AG09309 (cell line): Measurements from ENCODE around the gene MSX1.
A peak's percentile ranks its signal among the peaks of the same experiment; 100 is the strongest.

Experiments used
- DNase-seq: peaks from one replicate; pipeline ENCODE4 v3.0.0-alpha.2; 2010; ENCODE audit warnings: low read depth
- H3K4me3 ChIP-seq: 2 replicates; pipeline ENCODE4 v1.5.1; 2011; ENCODE audit warnings: mild to moderate bottlenecking, low read depth, low read length, moderate library complexity; ENCODE audit not compliant: control insufficient read depth
- TF ChIP-seq, protein P1 (sequence below): IDR thresholded peaks from 2 replicates; pipeline ENCODE4 v1.5.1; 2011; ENCODE audit warnings: mild to moderate bottlenecking, low read depth, low read length, inconsistent platforms; ENCODE audit not compliant: insufficient read depth, control insufficient read depth; ENCODE audit errors: missing control alignments

Gene MSX1

DNA sequence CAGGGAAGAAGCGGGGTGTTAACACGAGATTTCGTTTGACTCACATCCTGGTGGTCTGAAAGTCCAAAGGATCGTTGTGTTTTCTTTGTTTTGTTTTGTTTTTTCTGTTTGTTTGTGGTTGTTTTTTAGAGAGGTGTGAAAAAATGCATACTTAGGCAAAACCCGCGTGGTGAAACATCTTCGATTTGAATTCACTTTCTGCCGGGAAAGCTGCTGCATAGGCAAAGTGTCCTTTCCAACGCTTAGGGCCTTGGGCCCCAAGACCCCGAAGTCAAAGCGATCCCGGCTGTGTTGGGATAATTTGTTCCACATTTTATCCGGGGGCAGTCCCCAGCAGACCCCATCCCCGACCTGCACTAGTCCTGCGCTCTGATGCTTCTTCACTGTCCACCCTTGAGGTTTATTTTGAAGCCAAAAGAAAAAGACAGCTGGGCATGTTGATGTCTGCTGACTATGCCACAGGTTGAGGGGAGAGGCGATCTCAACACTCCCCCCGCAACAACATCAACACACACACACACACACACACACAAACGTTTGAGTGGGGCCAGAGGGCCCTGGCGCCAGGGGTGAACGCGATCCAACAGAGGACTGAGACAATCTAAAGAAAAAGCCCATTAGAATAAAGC lies 2.0 kb downstream of the MSX1 start:
- DNase-seq, result no peak
- TF ChIP-seq, protein P1, sequence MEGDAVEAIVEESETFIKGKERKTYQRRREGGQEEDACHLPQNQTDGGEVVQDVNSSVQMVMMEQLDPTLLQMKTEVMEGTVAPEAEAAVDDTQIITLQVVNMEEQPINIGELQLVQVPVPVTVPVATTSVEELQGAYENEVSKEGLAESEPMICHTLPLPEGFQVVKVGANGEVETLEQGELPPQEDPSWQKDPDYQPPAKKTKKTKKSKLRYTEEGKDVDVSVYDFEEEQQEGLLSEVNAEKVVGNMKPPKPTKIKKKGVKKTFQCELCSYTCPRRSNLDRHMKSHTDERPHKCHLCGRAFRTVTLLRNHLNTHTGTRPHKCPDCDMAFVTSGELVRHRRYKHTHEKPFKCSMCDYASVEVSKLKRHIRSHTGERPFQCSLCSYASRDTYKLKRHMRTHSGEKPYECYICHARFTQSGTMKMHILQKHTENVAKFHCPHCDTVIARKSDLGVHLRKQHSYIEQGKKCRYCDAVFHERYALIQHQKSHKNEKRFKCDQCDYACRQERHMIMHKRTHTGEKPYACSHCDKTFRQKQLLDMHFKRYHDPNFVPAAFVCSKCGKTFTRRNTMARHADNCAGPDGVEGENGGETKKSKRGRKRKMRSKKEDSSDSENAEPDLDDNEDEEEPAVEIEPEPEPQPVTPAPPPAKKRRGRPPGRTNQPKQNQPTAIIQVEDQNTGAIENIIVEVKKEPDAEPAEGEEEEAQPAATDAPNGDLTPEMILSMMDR, result no peak
- H3K4me3 ChIP-seq, result peak overlapping the region; percentile 97

DNA sequence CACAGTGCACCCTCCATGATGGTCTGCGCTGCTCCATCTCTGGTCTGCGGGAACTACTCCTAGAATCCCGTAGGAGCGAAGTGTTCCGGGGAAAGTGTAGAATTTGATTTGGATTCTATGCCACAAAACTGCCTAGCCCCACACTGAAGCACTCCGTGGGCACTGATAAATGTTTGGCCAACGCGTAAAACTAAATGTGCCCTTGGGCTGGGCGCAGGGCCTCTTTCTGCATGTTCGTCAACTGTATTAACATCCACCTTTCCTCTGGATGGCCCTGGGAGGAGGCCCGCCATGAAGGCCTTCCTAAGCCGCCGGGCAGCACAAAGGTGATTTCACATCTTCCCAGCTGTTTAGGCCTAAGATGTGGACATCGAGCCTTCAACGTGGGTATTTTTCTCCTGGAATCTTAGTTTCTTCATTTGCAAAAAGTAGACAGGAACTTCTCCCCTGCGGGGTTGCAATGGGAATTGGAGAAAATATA lies 2.6 kb downstream of the MSX1 start:
- DNase-seq, result no peak
- TF ChIP-seq, protein P1, result no peak
- no peak overlapping the region for H3K4me3 ChIP-seq

DNA sequence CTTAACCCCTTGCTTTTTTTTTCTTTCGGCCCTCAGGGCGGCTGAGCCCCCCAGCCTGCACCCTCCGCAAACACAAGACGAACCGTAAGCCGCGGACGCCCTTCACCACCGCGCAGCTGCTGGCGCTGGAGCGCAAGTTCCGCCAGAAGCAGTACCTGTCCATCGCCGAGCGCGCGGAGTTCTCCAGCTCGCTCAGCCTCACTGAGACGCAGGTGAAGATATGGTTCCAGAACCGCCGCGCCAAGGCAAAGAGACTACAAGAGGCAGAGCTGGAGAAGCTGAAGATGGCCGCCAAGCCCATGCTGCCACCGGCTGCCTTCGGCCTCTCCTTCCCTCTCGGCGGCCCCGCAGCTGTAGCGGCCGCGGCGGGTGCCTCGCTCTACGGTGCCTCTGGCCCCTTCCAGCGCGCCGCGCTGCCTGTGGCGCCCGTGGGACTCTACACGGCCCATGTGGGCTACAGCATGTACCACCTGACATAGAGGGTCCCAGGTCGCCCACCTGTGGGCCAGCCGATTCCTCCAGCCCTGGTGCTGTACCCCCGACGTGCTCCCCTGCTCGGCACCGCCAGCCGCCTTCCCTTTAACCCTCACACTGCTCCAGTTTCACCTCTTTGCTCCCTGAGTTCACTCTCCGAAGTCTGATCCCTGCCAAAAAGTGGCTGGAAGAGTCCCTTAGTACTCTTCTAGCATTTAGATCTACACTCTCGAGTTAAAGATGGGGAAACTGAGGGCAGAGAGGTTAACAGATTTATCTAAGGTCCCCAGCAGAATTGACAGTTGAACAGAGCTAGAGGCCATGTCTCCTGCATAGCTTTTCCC lies 3.4 kb downstream of the MSX1 start:
- TF ChIP-seq, protein P1, result no peak
- DNase-seq, result no peak
- H3K4me3 ChIP-seq, result no peak overlapping the region

DNA sequence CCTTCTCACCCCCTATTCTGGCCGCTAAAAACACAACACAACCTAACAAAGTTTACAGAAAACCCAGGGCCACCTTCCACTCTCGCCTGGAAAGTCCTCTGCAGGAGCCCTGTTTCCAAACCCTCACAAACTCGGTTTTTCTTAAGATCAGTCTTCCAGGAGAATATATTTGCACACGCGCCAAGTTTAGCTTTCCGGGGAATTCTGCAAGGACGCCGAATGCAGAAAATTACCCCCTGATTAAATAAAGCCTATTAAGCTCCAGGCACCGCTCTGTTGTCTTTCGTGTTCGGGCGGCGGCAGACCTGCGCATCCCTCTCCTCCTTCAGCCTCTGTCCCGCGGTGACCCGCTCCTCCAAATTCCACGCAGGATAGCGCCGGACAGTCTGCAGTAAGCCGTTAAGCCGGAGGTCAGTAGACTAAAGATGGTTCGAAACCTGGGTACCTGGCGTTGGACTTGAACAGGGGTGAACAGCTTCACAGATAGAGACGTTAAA lies 5.0 kb downstream of the MSX1 start:
- no peak overlapping the region for H3K4me3 ChIP-seq
- TF ChIP-seq, protein P1, result no peak
- DNase-seq, result no peak

DNA sequence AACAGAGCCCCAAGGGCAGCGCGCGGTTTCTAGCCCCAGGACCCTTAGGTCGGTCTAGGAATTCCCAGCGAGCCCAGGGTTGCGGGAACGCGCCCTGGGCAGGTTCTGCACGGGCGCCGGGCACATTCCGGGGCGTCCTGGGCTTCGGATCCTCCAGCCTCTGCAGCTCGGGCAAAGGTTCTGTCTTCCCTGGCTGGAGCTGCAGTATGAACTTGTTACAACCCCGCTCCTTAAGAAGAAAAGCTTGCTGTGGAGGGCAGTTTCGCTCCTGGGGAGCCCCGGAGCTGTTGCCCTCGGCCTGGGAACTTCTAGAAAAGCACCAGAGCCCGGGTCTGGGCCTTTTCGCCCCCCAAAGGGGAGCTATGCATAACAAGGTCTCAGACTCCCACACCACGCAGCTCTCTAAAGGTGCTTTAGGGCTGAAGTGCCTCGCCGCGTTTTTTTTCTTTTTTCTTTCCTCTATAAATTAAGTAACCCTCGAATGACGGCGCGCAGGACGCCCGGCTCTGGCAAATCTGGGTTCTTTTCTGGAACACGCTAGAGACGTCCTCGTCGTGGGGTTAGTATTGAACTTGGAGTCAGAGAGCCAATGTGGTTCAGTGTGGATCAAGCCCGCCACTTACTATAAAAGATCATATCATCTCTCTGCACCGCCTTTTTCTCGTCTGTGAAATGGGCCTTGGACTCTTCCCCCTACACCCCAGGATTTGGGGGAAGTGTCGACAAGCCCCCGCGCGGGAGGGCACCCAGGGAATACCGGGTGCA lies 5.7 kb downstream of the MSX1 start:
- DNase-seq, result no peak
- H3K4me3 ChIP-seq, result peak overlapping the region; percentile 27; the same call in 1 of the 2 replicates
- TF ChIP-seq, protein P1, result no peak

DNA sequence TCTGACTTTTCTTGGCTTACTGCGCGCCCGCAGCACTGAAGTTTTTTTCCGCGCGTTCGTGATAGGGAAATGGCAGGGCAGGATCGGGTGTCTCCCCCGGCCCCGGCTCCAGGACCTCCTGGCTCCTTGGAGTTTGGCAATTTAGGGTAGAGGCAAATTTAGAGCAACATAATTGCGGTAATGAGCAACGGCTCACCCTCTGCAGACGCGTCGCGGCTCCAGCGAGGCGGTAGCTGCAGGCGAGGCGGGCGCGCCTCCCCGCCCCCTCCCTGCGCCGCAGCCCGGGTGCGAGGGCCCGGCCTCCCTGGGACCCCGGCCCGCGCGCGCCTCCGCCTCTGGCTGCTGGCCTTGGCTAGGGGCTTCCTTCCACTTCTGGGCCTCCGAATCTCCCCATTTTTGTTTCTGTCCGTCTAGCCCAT lies 6.2 kb downstream of the MSX1 start:
- TF ChIP-seq, protein P1, result no peak
- DNase-seq, result no peak
- peak overlapping the region; percentile 39 for H3K4me3 ChIP-seq
